NCI-H1048 (cell line): ENCODE results near the gene PI4KA.
"Not testable (repeated sequence)": the region's sequence is repeated elsewhere in the genome, so short reads cannot be mapped to it uniquely, and the experiment has no call there.

Source experiments
- DNase-seq: peaks from one replicate; lab custom pipeline; 2025; lab: John Stamatoyannopoulos, UW

PI4KA gene

GRCh38 chr22:20776624-20777405, 81.8 kb downstream of the PI4KA start:
- no peak for DNase-seq

- no peak for DNase-seq
These were observed 83.2 kb downstream of the PI4KA start for GRCh38 chr22:20775342-20775895.

- no peak for DNase-seq
These were observed 83.7 kb downstream of the PI4KA start for GRCh38 chr22:20774882-20775281.

GRCh38 chr22:20773793-20774212, 84.8 kb downstream of the PI4KA start, which contains the start of gene SERPIND1:
Gene SERPIND1 (plus strand): TSS chr22:20774113. CDS start chr22:20779313, 5,200 bp downstream.
- no peak for DNase-seq

GRCh38 chr22:20771918-20772625, 86.5 kb downstream of the PI4KA start:
- DNase-seq, result no peak

- not testable (repeated sequence) for DNase-seq
These were observed 89.2 kb downstream of the PI4KA start for GRCh38 chr22:20769496-20769826.

- no peak for DNase-seq
These were observed 92.1 kb downstream of the PI4KA start for GRCh38 chr22:20766530-20766929.

- DNase-seq, result no peak
These were observed 92.7 kb downstream of the PI4KA start for GRCh38 chr22:20765938-20766337.

- DNase-seq, result no peak
These were observed 93.9 kb downstream of the PI4KA start for GRCh38 chr22:20764729-20765128.

- DNase-seq, result no peak
These were observed 94.2 kb downstream of the PI4KA start for GRCh38 chr22:20764471-20764720.

- DNase-seq, result no peak
These were observed 94.8 kb downstream of the PI4KA start for GRCh38 chr22:20763630-20764470.

- no peak for DNase-seq
These were observed 96.3 kb downstream of the PI4KA start for GRCh38 chr22:20762233-20762796.

GRCh38 chr22:20761536-20761935, 97.1 kb downstream of the PI4KA start:
- DNase-seq, result no peak

- no peak for DNase-seq
These were observed 98.5 kb downstream of the PI4KA start for GRCh38 chr22:20760084-20760483.

- no peak for DNase-seq
These were observed 99.9 kb downstream of the PI4KA start for GRCh38 chr22:20758688-20759087.

- no peak for DNase-seq
These were observed 101.8 kb downstream of the PI4KA start for GRCh38 chr22:20756846-20757245.

- DNase-seq, result no peak
These were observed 105.7 kb downstream of the PI4KA start for GRCh38 chr22:20752873-20753272.

- DNase-seq, result no peak
These were observed 106.4 kb downstream of the PI4KA start for GRCh38 chr22:20752104-20752741.

GRCh38 chr22:20751185-20751851, 107.3 kb downstream of the PI4KA start:
- no peak for DNase-seq

GRCh38 chr22:20750461-20751184, 108.0 kb downstream of the PI4KA start:
- no peak for DNase-seq
